Upper lobe of left lung (tissue), 6 donors: Measurements from ENCODE around the gene MID2. TPM values are rescaled to one million over a fixed set of nuclear protein-coding genes. Genes with fewer than 3 reads are reported as not detected.

Experiments used
- ATAC-seq, 2 donors: fragments of 200-7000 bp; cut with Tn5 transposase; one replicate each; pipeline ENCODE4 v1.9.1; 2022; ENCODE audit warnings: mild to moderate bottlenecking in 2 of 2, moderate library complexity in 2 of 2; ENCODE audit not compliant: low FRiP score in 2 of 2
- DNase-seq, 2 donors: peaks; one replicate each; pipeline ENCODE4 v3.0.0-alpha.2; 2019 to 2020
- H3K27ac ChIP-seq, 4 donors: fragments of 200-600 bp; sonication (generic); one replicate each; pipeline ENCODE4 v1.5.1; 2016 to 2019
- H3K27me3 ChIP-seq, 4 donors: fragments of 200-600 bp; sonication (generic); one replicate each; pipeline ENCODE4 v1.5.1; 2017 to 2019
- H3K36me3 ChIP-seq, 4 donors: fragments of 200-600 bp; sonication (generic); one replicate each; pipeline ENCODE4 v1.5.1; 2016 to 2019
- H3K4me1 ChIP-seq, 4 donors: fragments of 200-600 bp; sonication (generic); one replicate each; pipeline ENCODE4 v1.5.1; 2018 to 2019
- H3K4me3 ChIP-seq, 4 donors: fragments of 200-600 bp; sonication (generic); one replicate each; pipeline ENCODE4 v1.5.1; 2017 to 2019; ENCODE audit warnings: mild to moderate bottlenecking in 2 of 4, moderate library complexity in 1 of 4
- H3K9me3 ChIP-seq, 4 donors: fragments of 200-600 bp; sonication (generic); one replicate each; pipeline ENCODE4 v1.5.1; 2018 to 2019
- EP300 ChIP-seq, 4 donors: sonication (generic); formaldehyde crosslinking; IDR thresholded peaks; one replicate each; pipeline ENCODE4 v1.5.1; 2017; ENCODE audit warnings: antibody characterized with exemption in 4 of 4, control low read depth in 2 of 4
- POLR2A ChIP-seq, 4 donors: fragments of 450-650 bp; IDR thresholded peaks; one replicate each; pipeline ENCODE4 v1.5.1; 2016 to 2017; ENCODE audit warnings: antibody characterized with exemption in 4 of 4, mild to moderate bottlenecking in 2 of 4
- POLR2AphosphoS5 ChIP-seq, 2 donors: sonication (generic); formaldehyde crosslinking; IDR thresholded peaks; one replicate each; pipeline ENCODE4 v1.5.1; 2017; ENCODE audit warnings: antibody characterized with exemption in 2 of 2
- WGBS, 2 donors: methylation state at CpG; one replicate each; pipeline ENCODE4 v1.1.5; 2017 to 2018; 5-methylcytosine and 5-hydroxymethylcytosine counted together
- total RNA-seq, 6 donors: library from RNA; depleted of rRNA in 4 of 6; stranded (reverse); fragments of >200 nt in 4 of 6; gene quantifications; one replicate each; pipeline versions ENCODE4 v1.1.0 to v1.2.1, GENCODE V29; 2016 to 2021
- TF ChIP-seq, protein P1 (sequence below), 6 experiments: fragments of 450-650 bp in 4 of 6; fragments of 200-600 bp in 2 of 6; sonication (generic) in 2 of 6; IDR thresholded peaks; one replicate each; pipeline ENCODE4 v1.5.1; 2016 to 2019; ENCODE audit warnings: antibody characterized with exemption in 6 of 6
- donor health status: DM: no; HTN: no; CAD: no; lungs with moderate emphysema.
- donor health status: DM: no; HTN: yes; CAD: no; lungs with severe emphysema.

MID2 gene
- total RNA-seq, 6 donors from 2014 or later, result 12.7 to 21.2 (median 17.1) TPM

DNA sequence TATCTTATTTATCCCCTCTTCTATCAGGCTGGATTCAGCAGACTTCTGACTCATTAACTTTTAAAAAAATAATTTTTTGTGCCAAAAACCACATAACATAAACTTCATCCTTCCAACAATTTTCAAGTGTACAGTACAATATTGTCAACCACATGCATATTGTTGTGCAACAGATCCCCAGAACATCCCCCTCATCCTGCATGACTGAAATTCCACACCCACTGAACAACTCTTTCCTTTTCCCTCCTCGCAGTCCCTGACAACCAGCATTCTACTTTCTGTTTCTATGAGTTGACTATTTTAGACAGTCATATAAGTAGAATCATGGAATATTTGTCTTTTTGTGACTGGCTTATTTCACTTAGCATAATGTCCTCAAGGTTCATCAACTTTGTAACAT lies 2.2 kb upstream of the MID2 start:
- TF ChIP-seq EP300 (IDR thresholded peaks at IDR 0.05), result no peak
- TF ChIP-seq, protein P1, sequence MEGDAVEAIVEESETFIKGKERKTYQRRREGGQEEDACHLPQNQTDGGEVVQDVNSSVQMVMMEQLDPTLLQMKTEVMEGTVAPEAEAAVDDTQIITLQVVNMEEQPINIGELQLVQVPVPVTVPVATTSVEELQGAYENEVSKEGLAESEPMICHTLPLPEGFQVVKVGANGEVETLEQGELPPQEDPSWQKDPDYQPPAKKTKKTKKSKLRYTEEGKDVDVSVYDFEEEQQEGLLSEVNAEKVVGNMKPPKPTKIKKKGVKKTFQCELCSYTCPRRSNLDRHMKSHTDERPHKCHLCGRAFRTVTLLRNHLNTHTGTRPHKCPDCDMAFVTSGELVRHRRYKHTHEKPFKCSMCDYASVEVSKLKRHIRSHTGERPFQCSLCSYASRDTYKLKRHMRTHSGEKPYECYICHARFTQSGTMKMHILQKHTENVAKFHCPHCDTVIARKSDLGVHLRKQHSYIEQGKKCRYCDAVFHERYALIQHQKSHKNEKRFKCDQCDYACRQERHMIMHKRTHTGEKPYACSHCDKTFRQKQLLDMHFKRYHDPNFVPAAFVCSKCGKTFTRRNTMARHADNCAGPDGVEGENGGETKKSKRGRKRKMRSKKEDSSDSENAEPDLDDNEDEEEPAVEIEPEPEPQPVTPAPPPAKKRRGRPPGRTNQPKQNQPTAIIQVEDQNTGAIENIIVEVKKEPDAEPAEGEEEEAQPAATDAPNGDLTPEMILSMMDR (IDR thresholded peaks at IDR 0.05), result no peak
- TF ChIP-seq POLR2A (IDR thresholded peaks at IDR 0.05), result no peak
- TF ChIP-seq POLR2AphosphoS5 (IDR thresholded peaks at IDR 0.05), result no peak
- ATAC-seq (no peak), DNase-seq (no peak)
- H3K27ac ChIP-seq, result no peak overlapping the region
- peaks cover 0 to 11% (median 2%) of the 10 kb centered on the region in 4 donors for H3K4me1 ChIP-seq
- H3K36me3 ChIP-seq, result no peaks in the 10 kb centered on the region
- H3K4me3 ChIP-seq, result no peak overlapping the region
- WGBS, 2 donors, result 8 to 55% methylated on average over 1 of the region's 1 CpG
- peaks cover 0 to 16% (median 2%) of the 10 kb centered on the region in 4 donors for H3K9me3 ChIP-seq
- no peaks in the 10 kb centered on the region for H3K27me3 ChIP-seq

DNA sequence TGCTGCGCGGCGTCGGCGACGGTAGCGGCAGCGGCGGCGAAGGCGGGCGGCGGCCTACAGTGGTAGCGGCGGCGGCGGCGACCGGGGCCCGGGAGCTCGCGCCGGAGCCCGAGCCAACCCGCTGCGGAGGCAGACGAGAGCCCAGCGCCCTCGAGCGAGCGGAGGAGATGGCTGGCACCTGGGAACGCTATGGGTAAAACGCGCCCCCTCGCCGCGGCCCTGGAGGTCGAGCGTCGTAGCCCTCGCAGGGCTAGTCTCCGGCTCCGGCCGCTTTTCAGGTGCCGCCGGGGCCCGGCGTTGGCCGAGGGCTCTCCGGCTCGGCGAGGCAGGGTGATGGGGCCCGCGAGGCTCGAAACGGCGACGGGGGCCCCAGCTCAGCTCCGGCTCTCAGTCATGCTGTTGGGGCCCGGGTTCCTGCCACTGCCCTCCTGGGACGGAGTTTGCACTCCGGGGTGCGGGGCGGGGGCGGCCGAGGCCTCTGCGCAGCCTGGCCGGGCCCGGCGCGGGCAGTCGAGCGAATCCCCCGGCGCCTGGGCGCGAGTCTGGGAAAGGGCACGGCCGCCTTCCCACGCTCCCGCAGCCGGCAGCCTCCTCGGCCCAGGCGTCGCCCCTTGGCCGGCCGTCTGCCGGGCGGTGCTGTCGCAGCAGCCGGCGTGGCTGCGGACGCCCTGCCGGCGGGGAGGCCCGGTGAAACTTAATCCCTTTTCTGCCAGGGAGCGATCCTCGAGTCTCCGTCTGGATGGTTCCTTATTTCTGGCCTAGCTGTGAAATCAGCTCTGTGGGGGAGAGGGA lies 768 bp downstream of the MID2 start:
- TF ChIP-seq POLR2A (IDR thresholded peaks at IDR 0.05) (peak in 1 of 4 donors; percentile 25), EP300 (IDR thresholded peaks at IDR 0.05) (no peak), POLR2AphosphoS5 (IDR thresholded peaks at IDR 0.05) (peak in 1 of 2 donors; percentile 58)
- H3K27me3 ChIP-seq, result no peaks in the 10 kb centered on the region
- H3K27ac ChIP-seq, result peak overlapping the region; percentile 87 to 92 (median 89)
- H3K36me3 ChIP-seq, result no peaks in the 10 kb centered on the region
- H3K9me3 ChIP-seq, result no peaks in the 10 kb centered on the region
- WGBS, 2 donors, result 52% methylated on average over 87 of the region's 100 CpGs; no CpG with 5 or more reads in 1 of the 2 donors
- H3K4me1 ChIP-seq, result peaks cover 0 to 11% (median 2%) of the 10 kb centered on the region in 4 donors
- H3K4me3 ChIP-seq, result peak overlapping the region; percentile 25 to 58 (median 50)
- peak; percentile 29 to 89 for DNase-seq
- ATAC-seq, result peak; percentile 7 to 88

DNA sequence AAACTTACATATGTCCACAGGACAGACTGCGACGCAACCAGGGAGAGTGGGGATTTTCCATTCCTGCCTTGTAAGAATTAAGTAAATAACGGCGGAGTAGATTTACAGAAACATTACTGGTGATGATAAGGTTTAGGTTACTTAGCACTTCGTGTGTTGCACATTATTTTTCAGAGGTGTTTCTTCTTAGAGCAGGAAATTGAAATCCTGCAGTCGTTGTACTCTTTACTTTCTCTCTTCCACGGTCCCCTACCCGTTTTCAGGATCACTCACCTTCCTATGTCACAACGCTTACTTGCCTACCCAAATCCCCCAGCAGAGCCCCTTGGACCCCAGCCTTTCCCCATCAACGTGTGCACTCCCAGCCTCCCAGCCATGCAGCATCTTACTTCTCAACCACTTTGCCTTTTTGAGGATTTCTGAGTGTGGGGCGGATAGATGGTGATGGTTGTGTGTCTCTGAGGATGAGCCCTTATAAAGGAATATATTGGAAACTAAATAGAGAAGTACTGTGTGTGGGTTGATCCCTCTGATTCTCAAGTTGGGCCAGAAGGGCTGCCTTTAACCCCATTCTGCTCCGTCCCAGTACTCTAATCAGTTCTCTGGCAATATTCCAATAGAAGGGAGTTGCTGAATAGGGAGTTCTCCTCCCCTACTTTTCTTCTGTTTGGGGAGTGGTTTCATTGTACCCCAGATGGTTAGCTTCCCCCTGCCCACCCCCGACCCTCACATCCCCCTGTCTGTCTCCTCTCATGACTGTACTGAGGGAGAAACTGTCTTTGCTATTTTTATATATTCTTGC lies 1.6 kb downstream of the MID2 start:
- DNase-seq, result no peak
- no peak for ATAC-seq
- H3K4me3 ChIP-seq, result peak overlapping the region in 3 of 4 donors; percentile 46 to 58 (median 54)
- H3K27ac ChIP-seq, result peak overlapping the region; percentile 87 to 92 (median 89)
- TF ChIP-seq EP300 (IDR thresholded peaks at IDR 0.05) (no peak), POLR2A (IDR thresholded peaks at IDR 0.05) (no peak), POLR2AphosphoS5 (IDR thresholded peaks at IDR 0.05) (no peak)
- TF ChIP-seq, protein P1 (IDR thresholded peaks at IDR 0.05), result no peak
- H3K27me3 ChIP-seq, result no peaks in the 10 kb centered on the region
- H3K9me3 ChIP-seq, result no peaks in the 10 kb centered on the region
- no peaks in the 10 kb centered on the region for H3K36me3 ChIP-seq
- peaks cover 0 to 11% (median 2%) of the 10 kb centered on the region in 4 donors for H3K4me1 ChIP-seq
- 18 to 42% methylated on average over 13 of the region's 13 CpGs for WGBS, 2 donors

DNA sequence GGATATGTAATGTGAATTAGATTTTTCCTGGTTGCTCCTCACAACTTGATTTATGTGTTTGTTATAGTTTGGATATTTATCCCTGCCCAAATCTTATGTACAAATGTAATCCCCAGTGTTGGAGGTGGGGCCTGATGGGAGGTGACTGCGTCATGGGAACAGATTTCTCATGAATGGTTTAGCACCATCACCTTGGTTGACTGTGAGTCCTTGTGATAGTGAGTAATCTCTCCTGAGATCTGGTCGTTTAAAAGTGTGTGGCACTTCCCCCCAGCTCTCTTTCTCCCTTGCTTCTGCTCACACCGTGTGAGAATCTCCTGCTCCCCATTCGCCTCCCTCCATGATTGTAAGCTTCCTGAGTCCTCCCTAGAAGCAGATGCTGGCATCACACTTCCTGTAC lies 2.2 kb downstream of the MID2 start:
- Histone ChIP-seq H3K27ac (peak overlapping the region in 2 of 4 donors; percentile 91 to 92), H3K36me3 (no peaks in the 10 kb centered on the region), H3K27me3 (no peaks in the 10 kb centered on the region), H3K4me1 (peaks cover 0 to 11% (median 2%) of the 10 kb centered on the region in 4 donors), H3K4me3 (no peak overlapping the region), H3K9me3 (no peaks in the 10 kb centered on the region)
- WGBS, 2 donors, result 36 to 67% methylated on average over 4 of the region's 4 CpGs
- TF ChIP-seq, protein P1 (IDR thresholded peaks at IDR 0.05), result no peak
- no peak for TF ChIP-seq POLR2A (IDR thresholded peaks at IDR 0.05)
- no peak for TF ChIP-seq POLR2AphosphoS5 (IDR thresholded peaks at IDR 0.05)
- no peak for TF ChIP-seq EP300 (IDR thresholded peaks at IDR 0.05)
- DNase-seq (no peak), ATAC-seq (no peak)

DNA sequence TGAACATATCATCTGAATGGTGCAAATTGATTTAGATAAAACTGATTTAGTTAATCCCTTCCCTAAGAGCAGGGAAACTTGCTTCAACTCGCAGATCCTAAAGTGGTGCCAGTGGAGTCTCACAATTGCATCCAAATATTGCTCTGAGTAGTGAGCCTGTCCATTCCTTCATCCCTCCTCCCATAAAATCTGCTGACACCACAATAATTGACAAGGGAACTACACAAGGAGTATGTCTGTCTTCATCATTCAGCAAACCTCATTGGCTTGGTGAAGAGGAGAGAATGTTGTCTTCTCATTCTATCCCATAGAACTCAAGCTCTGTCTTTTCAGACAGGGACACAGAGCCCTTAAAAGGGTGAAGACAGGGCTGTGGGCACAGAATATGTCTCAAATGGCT lies 4.2 kb downstream of the MID2 start:
- Histone ChIP-seq H3K4me3 (no peak overlapping the region), H3K27ac (no peak overlapping the region), H3K27me3 (no peaks in the 10 kb centered on the region), H3K36me3 (no peaks in the 10 kb centered on the region), H3K9me3 (no peaks in the 10 kb centered on the region), H3K4me1 (peaks cover 0 to 4% (median 2%) of the 10 kb centered on the region in 4 donors)
- WGBS, 2 donors, result 91 to 100% methylated on average over 1 of the region's 1 CpG
- TF ChIP-seq POLR2AphosphoS5 (IDR thresholded peaks at IDR 0.05) (no peak), POLR2A (IDR thresholded peaks at IDR 0.05) (no peak), EP300 (IDR thresholded peaks at IDR 0.05) (no peak)
- TF ChIP-seq, protein P1 (IDR thresholded peaks at IDR 0.05), result no peak
- DNase-seq (no peak), ATAC-seq (no peak)
